ENCODE results near the gene TMEM198.

The TMEM198 gene

GRCh38 chr2:219502618-219503017 lies 41.2 kb upstream of the TMEM198 start:
- DNase-seq (ENCODE audit: low read depth in 2 of 2): no peak
- no peak for TF ChIP-seq CTCF (IDR thresholded peaks at IDR 0.05; ENCODE audit: low read depth, low read length)
- H3K4me3 ChIP-seq (replicated peaks in 1 of 2; ENCODE audit: low read depth in 2 of 2, low read length in 2 of 2): no peak overlapping the region

GRCh38 chr2:219505585-219505984 lies 38.2 kb upstream of the TMEM198 start:
- no peak for DNase-seq (ENCODE audit: low read depth in 2 of 2)
- no peak for TF ChIP-seq CTCF (IDR thresholded peaks at IDR 0.05; ENCODE audit: low read depth, low read length)
- H3K4me3 ChIP-seq (replicated peaks in 1 of 2; ENCODE audit: low read depth in 2 of 2, low read length in 2 of 2): no peak overlapping the region

GRCh38 chr2:219506153-219506801 lies 37.6 kb upstream of the TMEM198 start:
- no peak overlapping the region for H3K4me3 ChIP-seq (replicated peaks in 1 of 2; ENCODE audit: low read depth in 2 of 2, low read length in 2 of 2)
- no peak for DNase-seq (ENCODE audit: low read depth in 2 of 2)
- no peak for TF ChIP-seq CTCF (IDR thresholded peaks at IDR 0.05; ENCODE audit: low read depth, low read length)

GRCh38 chr2:219506802-219507526 lies 36.9 kb upstream of the TMEM198 start:
- H3K4me3 ChIP-seq (replicated peaks in 1 of 2; ENCODE audit: low read depth in 2 of 2, low read length in 2 of 2): no peak overlapping the region
- no peak for TF ChIP-seq CTCF (IDR thresholded peaks at IDR 0.05; ENCODE audit: low read depth, low read length)
- no peak for DNase-seq (ENCODE audit: low read depth in 2 of 2)

- H3K4me3 ChIP-seq (replicated peaks in 1 of 2; ENCODE audit: low read depth in 2 of 2, low read length in 2 of 2): no peak overlapping the region
- DNase-seq (ENCODE audit: low read depth in 2 of 2): no peak
- TF ChIP-seq CTCF (IDR thresholded peaks at IDR 0.05; ENCODE audit: low read depth, low read length): no peak
Measured at GRCh38 chr2:219507581-219508443, 36.0 kb upstream of the TMEM198 start.

GRCh38 chr2:219508444-219508734 lies 35.4 kb upstream of the TMEM198 start:
- TF ChIP-seq CTCF (IDR thresholded peaks at IDR 0.05; ENCODE audit: low read depth, low read length): no peak
- no peak for DNase-seq (ENCODE audit: low read depth in 2 of 2)
- H3K4me3 ChIP-seq (replicated peaks in 1 of 2; ENCODE audit: low read depth in 2 of 2, low read length in 2 of 2): no peak overlapping the region
